HG03064 (cell line): ENCODE measurements around the gene CACNA1S.

ENCODE experiments used
- ATAC-seq: cut with Tn5 transposase; IDR thresholded peaks from one replicate; pipeline ENCODE4 v1.9.1; 2021; ENCODE audit warnings: low read depth; ENCODE audit not compliant: unreplicated experiment

The CACNA1S gene

GRCh38 chr1:201096041-201096461 lies 16.2 kb downstream of the CACNA1S start:
- ATAC-seq = no peak

- no peak for ATAC-seq
Measured at GRCh38 chr1:201095581-201095980, 16.6 kb downstream of the CACNA1S start.

GRCh38 chr1:201094832-201095231 lies 17.4 kb downstream of the CACNA1S start:
- no peak for ATAC-seq

- ATAC-seq = no peak
Measured at GRCh38 chr1:201093962-201094361, 18.3 kb downstream of the CACNA1S start.

GRCh38 chr1:201093561-201093960 lies 18.7 kb downstream of the CACNA1S start:
- ATAC-seq = no peak

GRCh38 chr1:201092738-201093137 lies 19.5 kb downstream of the CACNA1S start:
- ATAC-seq = no peak

- no peak for ATAC-seq
Measured at GRCh38 chr1:201091256-201091655, 21.0 kb downstream of the CACNA1S start.

- ATAC-seq = no peak
Measured at GRCh38 chr1:201090541-201090940, 21.7 kb downstream of the CACNA1S start.

- no peak for ATAC-seq
Measured at GRCh38 chr1:201089596-201089995, 22.6 kb downstream of the CACNA1S start.

GRCh38 chr1:201088901-201089525 lies 23.2 kb downstream of the CACNA1S start:
- no peak for ATAC-seq

GRCh38 chr1:201088395-201088794 lies 23.8 kb downstream of the CACNA1S start:
- ATAC-seq = no peak

- no peak for ATAC-seq
Measured at GRCh38 chr1:201085902-201086735, 26.1 kb downstream of the CACNA1S start.

GRCh38 chr1:201084295-201084694 lies 27.9 kb downstream of the CACNA1S start:
- ATAC-seq = no peak

GRCh38 chr1:201083741-201084140 lies 28.5 kb downstream of the CACNA1S start:
- ATAC-seq = no peak

- ATAC-seq = no peak
Measured at GRCh38 chr1:201080135-201080534, 32.1 kb downstream of the CACNA1S start.

GRCh38 chr1:201077736-201078135 lies 34.5 kb downstream of the CACNA1S start:
- ATAC-seq = no peak

GRCh38 chr1:201077116-201077515 lies 35.1 kb downstream of the CACNA1S start:
- no peak for ATAC-seq

- no peak for ATAC-seq
Measured at GRCh38 chr1:201076092-201076491, 36.1 kb downstream of the CACNA1S start.

GRCh38 chr1:201074018-201074417 lies 38.2 kb downstream of the CACNA1S start:
- no peak for ATAC-seq

GRCh38 chr1:201072922-201073321 lies 39.3 kb downstream of the CACNA1S start:
- no peak for ATAC-seq

- ATAC-seq = no peak
Measured at GRCh38 chr1:201072149-201072548, 40.1 kb downstream of the CACNA1S start.

- ATAC-seq = no peak
Measured at GRCh38 chr1:201069636-201070035, 42.6 kb downstream of the CACNA1S start.
